ENCODE measurements around the gene SLC16A14. TPM values are rescaled to one million over a fixed set of nuclear protein-coding genes. Genes with fewer than 3 reads are reported as not detected.

Gene SLC16A14
- total and polyA plus RNA-seq, 10 of the 15 experiments (the other 5 are each of a cell fraction or from before 2014, with no cell fraction given) = 0.87 to 6.4 (median 4.1) TPM; not detected in 1

DNA sequence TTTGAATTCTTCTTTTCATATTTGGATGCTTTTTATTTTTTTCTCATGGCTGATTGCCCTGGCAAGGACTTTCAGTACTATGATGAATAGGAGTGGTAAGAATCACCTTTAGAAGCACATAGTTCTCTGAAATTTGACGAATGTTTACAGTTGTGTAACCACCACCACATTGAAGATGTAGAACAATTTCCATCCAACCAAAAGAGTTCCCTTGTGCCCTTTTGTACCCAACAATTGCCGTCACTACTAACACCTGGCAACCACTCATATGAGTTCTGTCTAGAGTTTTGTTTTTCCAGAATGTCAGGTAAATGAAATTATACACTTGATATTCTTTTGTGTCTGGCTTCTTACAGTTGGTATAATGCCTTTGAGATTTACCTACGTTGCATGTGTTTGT, 28.7 kb upstream of the SLC16A14 start (continued):
- no peak for TF ChIP-seq PML (IDR thresholded peaks at IDR 0.05; ENCODE audit: low read length)
- no peak for TF ChIP-seq EED (IDR thresholded peaks at IDR 0.05; ENCODE audit: low read depth)
- TF ChIP-seq, protein P1, sequence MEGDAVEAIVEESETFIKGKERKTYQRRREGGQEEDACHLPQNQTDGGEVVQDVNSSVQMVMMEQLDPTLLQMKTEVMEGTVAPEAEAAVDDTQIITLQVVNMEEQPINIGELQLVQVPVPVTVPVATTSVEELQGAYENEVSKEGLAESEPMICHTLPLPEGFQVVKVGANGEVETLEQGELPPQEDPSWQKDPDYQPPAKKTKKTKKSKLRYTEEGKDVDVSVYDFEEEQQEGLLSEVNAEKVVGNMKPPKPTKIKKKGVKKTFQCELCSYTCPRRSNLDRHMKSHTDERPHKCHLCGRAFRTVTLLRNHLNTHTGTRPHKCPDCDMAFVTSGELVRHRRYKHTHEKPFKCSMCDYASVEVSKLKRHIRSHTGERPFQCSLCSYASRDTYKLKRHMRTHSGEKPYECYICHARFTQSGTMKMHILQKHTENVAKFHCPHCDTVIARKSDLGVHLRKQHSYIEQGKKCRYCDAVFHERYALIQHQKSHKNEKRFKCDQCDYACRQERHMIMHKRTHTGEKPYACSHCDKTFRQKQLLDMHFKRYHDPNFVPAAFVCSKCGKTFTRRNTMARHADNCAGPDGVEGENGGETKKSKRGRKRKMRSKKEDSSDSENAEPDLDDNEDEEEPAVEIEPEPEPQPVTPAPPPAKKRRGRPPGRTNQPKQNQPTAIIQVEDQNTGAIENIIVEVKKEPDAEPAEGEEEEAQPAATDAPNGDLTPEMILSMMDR (IDR thresholded peaks at IDR 0.05 in 2 of 3, conservative IDR thresholded peaks at IDR 0.05 in 1 of 3; ENCODE audit: control insufficient read depth in 2 of 3, extremely low read depth in 1 of 3, insufficient read depth in 1 of 3, low read depth in 3 of 3, low read length in 3 of 3) = no peak
- TF ChIP-seq NR2C2 (IDR thresholded peaks at IDR 0.05; ENCODE audit: borderline replicate concordance, control insufficient read depth, insufficient read length, low read depth) = no peak

DNA sequence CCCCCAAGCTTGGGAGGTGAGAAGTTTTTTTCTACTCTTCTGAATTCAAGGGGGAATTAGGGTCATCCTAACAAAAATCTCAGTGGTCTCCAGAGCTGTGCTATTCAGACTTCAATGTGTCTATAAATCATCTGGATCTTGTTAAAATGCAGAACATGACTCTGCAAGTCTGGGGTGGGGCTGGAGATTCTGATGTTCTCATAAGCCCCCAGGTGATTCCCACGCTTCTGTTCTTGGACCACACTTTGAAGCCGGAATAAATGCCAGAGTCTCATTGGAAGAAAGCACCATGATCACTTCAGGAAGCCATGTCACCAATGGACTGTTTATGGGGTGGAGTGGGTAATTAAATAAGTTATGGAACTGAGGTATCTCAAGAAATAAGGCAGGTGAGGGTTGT, 22.2 kb upstream of the SLC16A14 start:
- H3K4me2 ChIP-seq (ENCODE audit: control insufficient read depth, insufficient read depth) = no peak overlapping the region
- no peak overlapping the region for H3K27ac ChIP-seq (ENCODE audit: control insufficient read depth, insufficient read depth)
- no peak for FAIRE-seq
- H2AFZ ChIP-seq (ENCODE audit: control insufficient read depth, low read depth, low read length) = no peak overlapping the region
- H3K4me3 ChIP-seq = no peak overlapping the region
- ATAC-seq = no peak
- H3K36me3 ChIP-seq (ENCODE audit: control insufficient read depth in 2 of 2, insufficient read depth in 2 of 2, low read length in 1 of 2) = no peaks in the 10 kb centered on the region
- CTCF ChIA-PET = interaction anchor here (0.6 to 1.2 kb wide), 2 partner anchors 24 to 45 kb away, joined by 3 read pairs; no protein-coding TSS in a partner anchor
- no peak for DNase-seq (ENCODE audit: low read depth, low spot score)
- H3K79me2 ChIP-seq (ENCODE audit: control insufficient read depth, insufficient read depth, low read length) = no peaks in the 10 kb centered on the region
- H3K9me3 ChIP-seq (replicated peaks; ENCODE audit: control insufficient read depth, insufficient read depth, low read length) = no peaks in the 10 kb centered on the region
- no peaks in the 10 kb centered on the region; a peak in 1 of 4 replicates for H3K27me3 ChIP-seq (replicated peaks in 1 of 2; ENCODE audit: control insufficient read depth in 2 of 2, insufficient read depth in 2 of 2, low read length in 1 of 2)
- no peaks in the 10 kb centered on the region for H3K4me1 ChIP-seq (ENCODE audit: control insufficient read depth, insufficient read depth, low read length)
- in situ Hi-C loops (cut with MboI) (no loop called here), intact Hi-C loops (cut with micrococcal nuclease; ENCODE audit: unreplicated experiment) (no loop called here)
- POLR2A ChIA-PET = no interaction called here
- TF ChIP-seq KAT2A (conservative IDR thresholded peaks at IDR 0.05; ENCODE audit: control insufficient read depth, low read depth, low read length) = no peak
- no peak for TF ChIP-seq EGR1 (IDR thresholded peaks at IDR 0.05; ENCODE audit: borderline replicate concordance in 1 of 2, low read depth in 2 of 2, low read length in 2 of 2)
- no peak for TF ChIP-seq SMAD1 (IDR thresholded peaks at IDR 0.05; ENCODE audit: low read depth, partially characterized antibody)
- no peak for TF ChIP-seq BACH1 (IDR thresholded peaks at IDR 0.05; ENCODE audit: borderline replicate concordance)
- no peak for TF ChIP-seq RBBP5 (conservative IDR thresholded peaks at IDR 0.05)
- TF ChIP-seq RCOR1 (conservative IDR thresholded peaks at IDR 0.05; ENCODE audit: low read depth, low read length) = no peak
- TF ChIP-seq GABPA (IDR thresholded peaks at IDR 0.05; ENCODE audit: low read depth) = no peak
- WGBS (ENCODE audit: insufficient coverage, insufficient replicate concordance, low lambda C conversion rate, missing lambda C conversion rate) = 31% methylated on average over 2 of the region's 2 CpGs
- no peaks in the 10 kb centered on the region for H4K20me1 ChIP-seq (ENCODE audit: control insufficient read depth, insufficient read depth)
- RAD21 ChIA-PET (ENCODE audit: unreplicated experiment) = no interaction called here
- BruUV-seq (replicated peaks) = no TSS peak
- SMC1A ChIA-PET (ENCODE audit: uncharacterized antibody, unreplicated experiment) = no interaction called here
- no peak overlapping the region for H3K9ac ChIP-seq (ENCODE audit: control insufficient read depth, insufficient read depth, low read length)

Data from GM12878 (cell line).